ENCODE data around the gene UTS2B.

The UTS2B gene

GRCh38 chr3:191340966-191341365 lies 10.6 kb upstream of the UTS2B start:
- H3K4me3 Mint-ChIP-seq: no peak overlapping the region
- DNase-seq: no peak
- no peaks in the 10 kb centered on the region for H3K27me3 Mint-ChIP-seq
- H3K9me3 Mint-ChIP-seq: no peaks in the 10 kb centered on the region
- H3K36me3 Mint-ChIP-seq (ENCODE audit: low read depth): no peaks in the 10 kb centered on the region
- no peak for ATAC-seq
- peaks cover 36% of the 10 kb centered on the region for H3K4me1 Mint-ChIP-seq
- no peak overlapping the region for H3K27ac Mint-ChIP-seq

- peaks cover 40% of the 10 kb centered on the region for H3K4me1 Mint-ChIP-seq
These were observed 10.0 kb upstream of the UTS2B start for GRCh38 chr3:191340351-191340750.

GRCh38 chr3:191339316-191339917 lies 9.1 kb upstream of the UTS2B start:
- H3K36me3 Mint-ChIP-seq (ENCODE audit: low read depth): no peaks in the 10 kb centered on the region
- ATAC-seq: no peak
- H3K27ac Mint-ChIP-seq: no peak overlapping the region

More at GRCh38 chr3:191340351-191340750, 10.0 kb upstream of the UTS2B start:
- DNase-seq (no peak), ATAC-seq (no peak)
- Mint-ChIP-seq H3K27ac (no peak overlapping the region), H3K36me3 (ENCODE audit: low read depth) (no peaks in the 10 kb centered on the region), H3K4me3 (no peak overlapping the region), H3K9me3 (no peaks in the 10 kb centered on the region), H3K27me3 (no peaks in the 10 kb centered on the region)

GRCh38 chr3:191338177-191338488 lies 7.8 kb upstream of the UTS2B start:
- no peaks in the 10 kb centered on the region for H3K27me3 Mint-ChIP-seq
- peaks cover 44% of the 10 kb centered on the region for H3K4me1 Mint-ChIP-seq
- DNase-seq (no peak), ATAC-seq (no peak)
- H3K4me3 Mint-ChIP-seq: no peak overlapping the region
- H3K9me3 Mint-ChIP-seq: no peaks in the 10 kb centered on the region
- no peaks in the 10 kb centered on the region for H3K36me3 Mint-ChIP-seq (ENCODE audit: low read depth)
- peak overlapping the region; percentile 74 for H3K27ac Mint-ChIP-seq

More at GRCh38 chr3:191339316-191339917, 9.1 kb upstream of the UTS2B start:
- peaks cover 42% of the 10 kb centered on the region for H3K4me1 Mint-ChIP-seq
- DNase-seq: no peak
- H3K9me3 Mint-ChIP-seq: no peaks in the 10 kb centered on the region
- no peaks in the 10 kb centered on the region for H3K27me3 Mint-ChIP-seq
- no peak overlapping the region for H3K4me3 Mint-ChIP-seq

- Mint-ChIP-seq H3K27me3 (peaks cover 3% of the 10 kb centered on the region), H3K9me3 (no peaks in the 10 kb centered on the region), H3K4me1 (peaks cover 49% of the 10 kb centered on the region), H3K4me3 (no peak overlapping the region), H3K27ac (no peak overlapping the region), H3K36me3 (ENCODE audit: low read depth) (no peaks in the 10 kb centered on the region)
- ATAC-seq (no peak), DNase-seq (no peak)
These were observed 6.5 kb upstream of the UTS2B start for GRCh38 chr3:191336833-191337232.

DNA sequence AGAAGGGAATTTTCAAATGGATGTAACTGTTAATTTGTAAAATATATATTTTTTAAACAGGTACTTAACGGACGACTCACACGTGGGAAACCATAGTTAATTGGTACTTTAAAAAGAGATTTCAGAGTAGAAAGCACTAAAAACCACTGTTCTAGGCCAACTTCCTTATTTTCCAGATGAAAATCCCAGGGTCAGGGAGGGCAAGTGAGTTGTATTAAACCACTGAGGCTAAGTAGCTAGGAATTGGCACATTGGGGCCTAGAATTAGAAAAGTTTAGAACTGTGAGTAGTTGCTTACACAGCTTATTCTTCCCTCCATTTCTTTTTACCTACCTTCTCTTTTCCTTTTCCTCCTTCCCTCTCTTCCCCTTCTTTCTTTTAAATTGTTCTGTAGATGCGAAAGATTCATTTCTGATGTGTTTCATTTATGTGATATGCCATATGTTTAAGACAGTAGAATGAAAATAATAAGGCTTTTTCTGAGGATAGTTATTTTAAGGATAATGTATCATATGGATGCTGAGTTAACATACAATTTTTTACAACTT lies 4.1 kb upstream of the UTS2B start:
- Mint-ChIP-seq H3K4me3 (peak overlapping the region; percentile 4), H3K27me3 (peaks cover 15% of the 10 kb centered on the region), H3K27ac (peak overlapping the region; percentile 16), H3K4me1 (peaks cover 61% of the 10 kb centered on the region), H3K36me3 (ENCODE audit: low read depth) (peaks cover 5% of the 10 kb centered on the region), H3K9me3 (no peaks in the 10 kb centered on the region)
- no peak for ATAC-seq
- no peak for DNase-seq

- ATAC-seq (no peak), DNase-seq (no peak)
- Mint-ChIP-seq H3K4me1 (peaks cover 57% of the 10 kb centered on the region), H3K4me3 (no peak overlapping the region), H3K36me3 (ENCODE audit: low read depth) (peaks cover 5% of the 10 kb centered on the region), H3K9me3 (no peaks in the 10 kb centered on the region), H3K27me3 (peaks cover 20% of the 10 kb centered on the region), H3K27ac (no peak overlapping the region)
These were observed 3.1 kb upstream of the UTS2B start for GRCh38 chr3:191333298-191333880.

DNA sequence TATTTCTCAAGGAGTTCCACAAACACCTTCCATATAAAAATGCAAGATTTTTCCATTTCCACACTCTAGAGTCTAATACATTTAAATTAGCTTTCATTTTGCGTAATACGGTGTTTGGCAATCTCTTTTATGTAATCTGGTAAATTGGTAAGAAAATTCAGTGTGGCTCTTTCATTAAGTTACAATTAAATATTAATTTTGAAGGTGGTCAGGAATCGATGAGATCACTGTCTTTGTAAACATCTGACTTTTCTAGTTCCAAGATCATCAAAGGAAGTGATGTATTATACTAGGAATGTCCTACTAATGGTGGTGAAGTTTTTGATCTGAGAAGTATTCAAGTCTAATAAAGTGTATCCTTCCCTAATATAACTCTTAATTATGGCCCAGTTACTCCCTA lies 1.1 kb upstream of the UTS2B start:
- H3K4me1 Mint-ChIP-seq: peaks cover 42% of the 10 kb centered on the region
- H3K9me3 Mint-ChIP-seq: no peaks in the 10 kb centered on the region
- ATAC-seq (no peak), DNase-seq (no peak)
- peaks cover 22% of the 10 kb centered on the region for H3K27me3 Mint-ChIP-seq
- H3K4me3 Mint-ChIP-seq: peak overlapping the region; percentile 72
- H3K27ac Mint-ChIP-seq: no peak overlapping the region
- H3K36me3 Mint-ChIP-seq (ENCODE audit: low read depth): peaks cover 5% of the 10 kb centered on the region

- Mint-ChIP-seq H3K4me3 (peak overlapping the region; percentile 72), H3K4me1 (peaks cover 34% of the 10 kb centered on the region)
These were observed 263 bp upstream of the UTS2B start for GRCh38 chr3:191330530-191331048.

GRCh38 chr3:191328962-191329653 lies 1.2 kb downstream of the UTS2B start, which contains the start of gene CCDC50:
TSS of gene CCDC50 (plus strand) at chr3:191329394. CDS start at chr3:191329675, 281 bp downstream.
- ATAC-seq: peak; percentile 68
- Mint-ChIP-seq H3K27me3 (peaks cover 22% of the 10 kb centered on the region), H3K36me3 (ENCODE audit: low read depth) (peaks cover 5% of the 10 kb centered on the region), H3K4me3 (peak within 1 kb of the TSS; percentile 72), H3K9me3 (no peaks in the 10 kb centered on the region), H3K4me1 (peaks cover 32% of the 10 kb centered on the region), H3K27ac (peak within 1 kb of the TSS; percentile 54)
- peak; percentile 55 for DNase-seq

More at GRCh38 chr3:191330530-191331048, 263 bp upstream of the UTS2B start:
- no peak for ATAC-seq
- no peaks in the 10 kb centered on the region for H3K9me3 Mint-ChIP-seq
- no peak overlapping the region for H3K27ac Mint-ChIP-seq
- H3K36me3 Mint-ChIP-seq (ENCODE audit: low read depth): peaks cover 5% of the 10 kb centered on the region
- peaks cover 22% of the 10 kb centered on the region for H3K27me3 Mint-ChIP-seq
- DNase-seq: no peak

DNA sequence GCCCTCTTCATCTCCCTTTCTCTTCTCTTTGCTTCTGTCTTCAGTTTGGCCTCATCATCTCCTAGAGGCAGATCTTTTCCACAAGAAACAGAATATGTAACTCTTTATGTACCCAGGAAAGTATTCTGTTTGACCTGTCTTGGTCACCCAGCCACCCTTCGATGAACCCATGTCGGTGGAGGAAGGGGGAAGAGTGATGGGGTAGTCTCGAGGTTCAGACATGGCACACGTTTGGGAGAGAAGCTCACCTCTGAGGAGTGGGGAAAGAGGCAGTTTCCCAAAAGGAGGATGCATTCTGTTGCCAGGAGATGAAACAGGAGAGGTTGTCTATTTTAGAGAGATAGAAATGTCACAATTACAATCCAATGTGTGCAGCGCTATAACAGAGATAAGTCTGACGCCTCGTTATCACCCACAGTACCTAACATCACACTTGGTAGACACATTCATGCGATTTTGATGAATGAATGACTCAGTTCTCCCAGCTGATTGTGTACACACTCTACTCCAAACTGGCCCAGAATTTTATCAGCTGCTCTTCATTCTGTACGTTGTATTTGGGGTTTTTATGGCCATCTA lies 1.9 kb downstream of the UTS2B start:
- Mint-ChIP-seq H3K27ac (peak overlapping the region; percentile 54), H3K27me3 (peaks cover 22% of the 10 kb centered on the region), H3K9me3 (no peaks in the 10 kb centered on the region), H3K36me3 (ENCODE audit: low read depth) (peaks cover 5% of the 10 kb centered on the region), H3K4me3 (peak overlapping the region; percentile 67), H3K4me1 (peaks cover 29% of the 10 kb centered on the region)
- no peak for DNase-seq
- ATAC-seq: peak; percentile 71

DNA sequence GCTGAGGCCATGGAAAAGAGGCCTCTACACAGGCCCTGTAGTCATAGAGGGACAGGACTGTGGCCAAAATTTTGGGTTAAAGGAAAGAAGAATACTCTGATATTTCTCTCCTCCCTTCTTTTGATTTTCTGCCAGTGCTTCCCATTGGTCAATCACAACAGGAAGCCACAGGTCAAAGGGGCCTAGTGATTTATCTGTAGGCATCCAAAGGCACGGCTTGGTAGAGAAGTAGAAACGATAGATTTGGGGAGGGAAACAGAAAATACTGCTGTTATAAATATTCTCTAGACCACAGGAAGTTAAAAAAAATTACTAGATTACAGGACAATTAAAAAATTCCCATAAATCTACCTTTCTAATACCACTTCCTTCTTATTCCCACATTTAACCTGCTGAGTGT lies 2.8 kb downstream of the UTS2B start:
- H3K27ac Mint-ChIP-seq: no peak overlapping the region
- H3K9me3 Mint-ChIP-seq: no peaks in the 10 kb centered on the region
- peaks cover 22% of the 10 kb centered on the region for H3K27me3 Mint-ChIP-seq
- H3K4me3 Mint-ChIP-seq: no peak overlapping the region
- peaks cover 26% of the 10 kb centered on the region for H3K4me1 Mint-ChIP-seq
- ATAC-seq (no peak), DNase-seq (no peak)
- peaks cover 5% of the 10 kb centered on the region for H3K36me3 Mint-ChIP-seq (ENCODE audit: low read depth)

DNA sequence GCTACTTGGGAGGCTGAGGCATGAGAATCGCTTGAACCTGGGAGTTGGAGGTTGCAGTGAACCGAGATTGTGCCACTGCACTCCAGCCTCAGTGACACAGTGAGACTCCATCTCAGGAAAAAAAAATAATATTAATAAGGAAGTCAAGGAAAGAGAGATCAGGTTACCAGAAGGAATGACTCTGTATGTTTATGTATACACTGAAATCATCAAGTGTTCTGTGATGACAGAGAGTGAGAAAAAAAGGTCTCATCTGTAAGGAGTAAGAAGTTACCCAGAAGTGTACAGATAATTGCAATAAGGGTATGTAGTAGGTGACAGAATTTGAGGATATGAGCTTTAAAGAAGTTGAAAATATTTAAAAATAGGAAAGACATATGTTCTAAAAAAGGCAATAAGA lies 5.4 kb downstream of the UTS2B start:
- peaks cover 7% of the 10 kb centered on the region for H3K27me3 Mint-ChIP-seq
- H3K9me3 Mint-ChIP-seq: no peaks in the 10 kb centered on the region
- no peak overlapping the region for H3K27ac Mint-ChIP-seq
- DNase-seq (no peak), ATAC-seq (no peak)
- peaks cover 7% of the 10 kb centered on the region for H3K4me1 Mint-ChIP-seq
- no peak overlapping the region for H3K4me3 Mint-ChIP-seq
- no peaks in the 10 kb centered on the region for H3K36me3 Mint-ChIP-seq (ENCODE audit: low read depth)

- DNase-seq (no peak), ATAC-seq (no peak)
- H3K9me3 Mint-ChIP-seq: no peaks in the 10 kb centered on the region
- no peaks in the 10 kb centered on the region for H3K36me3 Mint-ChIP-seq (ENCODE audit: low read depth)
- H3K4me3 Mint-ChIP-seq: no peak overlapping the region
- H3K27me3 Mint-ChIP-seq: no peaks in the 10 kb centered on the region
- H3K4me1 Mint-ChIP-seq: no peaks in the 10 kb centered on the region
- H3K27ac Mint-ChIP-seq: no peak overlapping the region
These were observed 9.1 kb downstream of the UTS2B start for GRCh38 chr3:191321019-191321767.
